Measurements from ENCODE around the gene GSN. TPM values are rescaled to one million over a fixed set of nuclear protein-coding genes. Genes with fewer than 3 reads are reported as not detected.

GSN gene
- polyA plus RNA-seq, 3 donors = 67.4 to 187 (median 95.8) TPM

- no peak overlapping the region for H3K4me2 ChIP-seq (replicated peaks; ENCODE audit: extremely low read depth, low read length, poor library complexity, severe bottlenecking)
- no peaks in the 10 kb centered on the region for H3K27me3 ChIP-seq (ENCODE audit: control insufficient read depth in 2 of 2, insufficient read depth in 2 of 2, low read length in 2 of 2)
- DNase-seq = no peak
- H4K20me1 ChIP-seq (ENCODE audit: insufficient read depth, low read length) = no peaks in the 10 kb centered on the region
- H3K36me3 ChIP-seq (replicated peaks in 1 of 2; ENCODE audit: control insufficient read depth in 1 of 2, insufficient read depth in 2 of 2, low read length in 2 of 2) = no peaks in the 10 kb centered on the region
- Mint-ChIP-seq H3K4me3 (no peak overlapping the region), H3K27ac (peak overlapping the region in 1 of 7 donors; percentile 32), H3K36me3 (peaks cover 0 to 6% of the 10 kb centered on the region in 2 donors), H3K4me1 (peaks cover 69% of the 10 kb centered on the region), H3K9me3 (no peaks in the 10 kb centered on the region), H3K27me3 (ENCODE audit: low read depth in 3 of 3) (peaks cover 0 to 2% (median 0%) of the 10 kb centered on the region in 3 donors)
- no peak for TF ChIP-seq CTCF (IDR thresholded peaks at IDR 0.05)
- peaks cover 77% of the 10 kb centered on the region for H3K79me2 ChIP-seq (ENCODE audit: insufficient read depth, low read length)
- H3K9me3 ChIP-seq (replicated peaks in 1 of 2; ENCODE audit: control insufficient read depth in 1 of 2, insufficient read depth in 1 of 2, low read length in 2 of 2) = no peaks in the 10 kb centered on the region
- H2AFZ ChIP-seq (ENCODE audit: insufficient read depth, low read depth, low read length, poor library complexity, severe bottlenecking) = no peak overlapping the region
- intact Hi-C loops (cut with micrococcal nuclease) = no loop called here
- H3K27ac ChIP-seq (ENCODE audit: low read depth in 1 of 2, low read length in 2 of 2) = no peak overlapping the region
- H3K4me1 ChIP-seq (ENCODE audit: control insufficient read depth in 1 of 2, insufficient read depth in 2 of 2, low read length in 2 of 2) = peaks cover 40 to 66% of the 10 kb centered on the region in 2 donors
- no peak overlapping the region for H3K4me3 ChIP-seq (replicated peaks in 1 of 3; ENCODE audit: low read depth in 2 of 3, low read length in 3 of 3)
- H3K9ac ChIP-seq (ENCODE audit: insufficient read depth, low read length, poor library complexity, severe bottlenecking) = no peak overlapping the region
Observed at GRCh38 chr9:121364886-121365285, 96.9 kb downstream of the GSN start.

DNA sequence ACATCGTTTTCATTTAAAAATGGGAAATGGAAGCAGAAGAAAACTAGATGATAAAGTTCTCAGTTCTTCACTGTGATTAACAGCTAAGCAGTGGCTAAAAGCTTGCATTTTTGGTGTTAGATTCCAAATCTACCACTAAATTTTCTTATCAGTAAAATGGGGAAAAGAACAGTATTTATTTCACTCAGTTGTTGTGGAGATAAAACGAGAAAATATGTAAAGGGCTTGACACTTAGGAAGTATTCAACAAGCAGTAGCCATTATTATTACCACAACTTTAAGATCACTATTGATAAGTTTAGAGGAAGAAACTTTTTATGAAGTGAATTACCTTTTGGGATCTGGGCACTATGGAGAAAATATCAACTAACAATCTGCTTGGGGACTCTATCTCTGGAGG is 97.6 kb downstream of the GSN start:
- Histone ChIP-seq H3K9ac (ENCODE audit: insufficient read depth, low read length, poor library complexity, severe bottlenecking) (no peak overlapping the region), H3K4me1 (ENCODE audit: control insufficient read depth in 1 of 2, insufficient read depth in 2 of 2, low read length in 2 of 2) (peaks cover 42 to 68% of the 10 kb centered on the region in 2 donors), H3K4me2 (replicated peaks; ENCODE audit: extremely low read depth, low read length, poor library complexity, severe bottlenecking) (no peak overlapping the region), H3K27me3 (ENCODE audit: control insufficient read depth in 2 of 2, insufficient read depth in 2 of 2, low read length in 2 of 2) (no peaks in the 10 kb centered on the region), H2AFZ (ENCODE audit: insufficient read depth, low read depth, low read length, poor library complexity, severe bottlenecking) (no peak overlapping the region), H3K79me2 (ENCODE audit: insufficient read depth, low read length) (peaks cover 74% of the 10 kb centered on the region), H3K4me3 (replicated peaks in 1 of 3; ENCODE audit: low read depth in 2 of 3, low read length in 3 of 3) (no peak overlapping the region), H3K36me3 (replicated peaks in 1 of 2; ENCODE audit: control insufficient read depth in 1 of 2, insufficient read depth in 2 of 2, low read length in 2 of 2) (no peaks in the 10 kb centered on the region), H3K9me3 (replicated peaks in 1 of 2; ENCODE audit: control insufficient read depth in 1 of 2, insufficient read depth in 1 of 2, low read length in 2 of 2) (no peaks in the 10 kb centered on the region), H3K27ac (ENCODE audit: low read depth in 1 of 2, low read length in 2 of 2) (no peak overlapping the region), H4K20me1 (ENCODE audit: insufficient read depth, low read length) (no peaks in the 10 kb centered on the region)
- WGBS (ENCODE audit: insufficient coverage) = no CpG with 5 or more reads among the region's 2 CpGs
- intact Hi-C loops (cut with micrococcal nuclease) = no loop called here
- no peak for DNase-seq
- Mint-ChIP-seq H3K27me3 (ENCODE audit: low read depth in 3 of 3) (peaks cover 0 to 2% (median 0%) of the 10 kb centered on the region in 3 donors), H3K4me1 (peaks cover 72% of the 10 kb centered on the region), H3K27ac (no peak overlapping the region), H3K4me3 (no peak overlapping the region), H3K36me3 (peaks cover 0 to 6% of the 10 kb centered on the region in 2 donors), H3K9me3 (peaks cover 0 to 3% (median 0%) of the 10 kb centered on the region in 7 donors)
- no peak for TF ChIP-seq CTCF (IDR thresholded peaks at IDR 0.05)

Data from CD14-positive monocyte (primary cell).